Esophagus squamous epithelium (tissue), 5 donors: ENCODE results near the gene DHODH. TPM values are rescaled to one million over a fixed set of nuclear protein-coding genes. Genes with fewer than 3 reads are reported as not detected.
A peak's percentile ranks its signal among the peaks of the same experiment; 100 is the strongest.

Experiments used
- DNase-seq: peaks from one replicate; lab custom pipeline; 2025; lab: John Stamatoyannopoulos, UW
- H3K27ac ChIP-seq, 4 donors: fragments of 200-600 bp; sonication (generic); one replicate each; pipeline ENCODE4 v1.5.1; 2016 to 2019; ENCODE audit warnings: mild to moderate bottlenecking in 1 of 4
- H3K27me3 ChIP-seq, 4 donors: fragments of 200-600 bp; sonication (generic); 1 replicate in 3 of 4; 2 replicates in 1 of 4; pipeline versions ENCODE4 v1.5.1 to v1.6.0; 2017 to 2021; ENCODE audit warnings: antibody characterized with exemption in 1 of 4
- H3K36me3 ChIP-seq, 3 donors: fragments of 200-600 bp; sonication (generic); one replicate each; pipeline ENCODE4 v1.5.1; 2016 to 2019
- H3K4me1 ChIP-seq, 3 donors: fragments of 200-600 bp; sonication (generic); one replicate each; pipeline ENCODE4 v1.5.1; 2017 to 2019
- H3K4me3 ChIP-seq, 4 donors: fragments of 200-600 bp; sonication (generic); 1 replicate in 3 of 4; 2 replicates in 1 of 4; pipeline ENCODE4 v1.5.1; 2016 to 2019; ENCODE audit warnings: mild to moderate bottlenecking in 2 of 4, moderate library complexity in 1 of 4
- H3K9me3 ChIP-seq, 3 donors: fragments of 200-600 bp; sonication (generic); one replicate each; pipeline ENCODE4 v1.5.1; 2016 to 2019
- CTCF ChIP-seq, 6 experiments: fragments of 450-650 bp in 4 of 6; fragments of 200-600 bp in 2 of 6; sonication (generic) in 2 of 6; IDR thresholded peaks; one replicate each; pipeline ENCODE4 v1.5.1; 2016 to 2019; ENCODE audit warnings: antibody characterized with exemption in 6 of 6, mild to moderate bottlenecking in 4 of 6, moderate library complexity in 4 of 6
- POLR2A ChIP-seq, 4 donors: fragments of 450-650 bp; IDR thresholded peaks; one replicate each; pipeline ENCODE4 v1.6.1; 2017; ENCODE audit warnings: antibody characterized with exemption in 4 of 4, mild to moderate bottlenecking in 4 of 4, moderate library complexity in 3 of 4
- WGBS, 2 donors: methylation state at CpG; one replicate each; pipeline ENCODE4 v1.1.5; 2018; 5-methylcytosine and 5-hydroxymethylcytosine counted together
- intact Hi-C: fragments of 100-400 bp; cut with DNase I; formaldehyde crosslinking; loops from one replicate; pipeline ENCODE4 v1.15.0; 2022
- total RNA-seq, 4 donors: library from RNA; depleted of rRNA; stranded (reverse); fragments of >200 nt; gene quantifications; one replicate each; pipeline ENCODE4 v1.1.0, GENCODE V29; 2016
- donor health status: DM: yes; HTN: yes; CAD: no.

The DHODH gene
- total RNA-seq, 4 donors from 2014 or later = 4.3 to 9.0 (median 7.9) TPM

DNA sequence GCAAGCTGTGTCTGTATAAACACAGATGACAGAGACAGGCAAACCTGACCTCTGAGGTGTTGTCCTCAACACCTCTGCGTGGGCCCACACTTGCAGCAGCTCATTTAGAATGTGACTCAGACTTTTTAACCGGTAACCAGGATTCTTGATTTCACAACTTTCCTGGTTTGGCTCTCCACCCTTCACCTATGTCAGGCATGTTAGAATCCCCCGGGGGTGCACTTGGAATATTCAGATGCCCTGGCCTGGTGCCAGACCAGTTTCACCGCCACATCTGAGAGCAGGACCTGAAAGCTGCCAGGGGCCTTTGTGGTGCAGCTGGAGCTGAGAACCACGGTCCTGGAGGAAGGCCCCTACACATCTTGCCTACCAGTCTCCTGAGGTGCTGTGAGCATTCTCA lies 4.8 kb downstream of the DHODH start:
- no peak for DNase-seq
- no peak overlapping the region for H3K4me3 ChIP-seq
- TF ChIP-seq CTCF (IDR thresholded peaks at IDR 0.05) (no peak), POLR2A (IDR thresholded peaks at IDR 0.05) (no peak)
- H3K36me3 ChIP-seq = peaks cover 0 to 47% (median 2%) of the 10 kb centered on the region in 3 donors
- H3K9me3 ChIP-seq = no peaks in the 10 kb centered on the region
- no peaks in the 10 kb centered on the region for H3K27me3 ChIP-seq
- H3K4me1 ChIP-seq = peaks cover 9 to 39% (median 17%) of the 10 kb centered on the region in 3 donors
- WGBS, 2 donors = 16 to 23% methylated on average over 4 to 5 of the region's 5 CpGs
- intact Hi-C loops = no loop called here
- H3K27ac ChIP-seq = peak overlapping the region; percentile 8 to 60 (median 32)

- intact Hi-C loops = no loop called here
- Histone ChIP-seq H3K9me3 (no peaks in the 10 kb centered on the region), H3K4me3 (no peak overlapping the region), H3K4me1 (peaks cover 9 to 37% (median 17%) of the 10 kb centered on the region in 3 donors), H3K27ac (peak overlapping the region; percentile 8 to 60 (median 32)), H3K27me3 (no peaks in the 10 kb centered on the region), H3K36me3 (peaks cover 0 to 53% (median 3%) of the 10 kb centered on the region in 3 donors)
- no peak for TF ChIP-seq POLR2A (IDR thresholded peaks at IDR 0.05)
- no peak for TF ChIP-seq CTCF (IDR thresholded peaks at IDR 0.05)
- no peak for DNase-seq
- 30 to 48% methylated on average over 12 to 13 of the region's 15 CpGs for WGBS, 2 donors
Observed at GRCh38 chr16:72013888-72014581, 5.5 kb downstream of the DHODH start.

GRCh38 chr16:72014675-72015074 lies 6.1 kb downstream of the DHODH start:
- H3K4me3 ChIP-seq = no peak overlapping the region
- H3K36me3 ChIP-seq = peaks cover 0 to 60% (median 3%) of the 10 kb centered on the region in 3 donors
- peak overlapping the region in 1 of 4 donors; percentile 60 for H3K27ac ChIP-seq
- intact Hi-C loops = no loop called here
- TF ChIP-seq CTCF (IDR thresholded peaks at IDR 0.05) = no peak
- H3K4me1 ChIP-seq = peaks cover 9 to 30% (median 17%) of the 10 kb centered on the region in 3 donors
- WGBS, 2 donors = 78 to 89% methylated on average over 7 to 8 of the region's 8 CpGs
- no peak for DNase-seq
- no peaks in the 10 kb centered on the region for H3K27me3 ChIP-seq
- no peaks in the 10 kb centered on the region for H3K9me3 ChIP-seq

- peak overlapping the region in 1 of 4 donors; percentile 12 for H3K27ac ChIP-seq
- WGBS, 2 donors = 50 to 66% methylated on average over 3 of the region's 3 CpGs
- TF ChIP-seq POLR2A (IDR thresholded peaks at IDR 0.05) (no peak), CTCF (IDR thresholded peaks at IDR 0.05) (peak in 1 of 6 experiments; percentile 5)
- no peaks in the 10 kb centered on the region for H3K9me3 ChIP-seq
- H3K4me3 ChIP-seq = no peak overlapping the region
- peaks cover 9 to 27% (median 17%) of the 10 kb centered on the region in 3 donors for H3K4me1 ChIP-seq
- intact Hi-C loops = no loop called here
- H3K36me3 ChIP-seq = peaks cover 0 to 63% (median 3%) of the 10 kb centered on the region in 3 donors
- H3K27me3 ChIP-seq = no peaks in the 10 kb centered on the region
- DNase-seq = no peak
Observed at GRCh38 chr16:72015124-72015523, 6.6 kb downstream of the DHODH start.

- TF ChIP-seq CTCF (IDR thresholded peaks at IDR 0.05) (no peak), POLR2A (IDR thresholded peaks at IDR 0.05) (no peak)
- no peaks in the 10 kb centered on the region for H3K9me3 ChIP-seq
- H3K4me1 ChIP-seq = peaks cover 0 to 14% (median 10%) of the 10 kb centered on the region in 3 donors
- H3K36me3 ChIP-seq = peaks cover 0 to 85% (median 3%) of the 10 kb centered on the region in 3 donors
- H3K27ac ChIP-seq = no peak overlapping the region
- 44 to 50% methylated on average over 3 to 8 of the region's 9 CpGs for WGBS, 2 donors
- intact Hi-C loops = no loop called here
- H3K27me3 ChIP-seq = no peaks in the 10 kb centered on the region
- H3K4me3 ChIP-seq = no peak overlapping the region
- no peak for DNase-seq
Observed at GRCh38 chr16:72018470-72018869, 9.9 kb downstream of the DHODH start.
